HCT116 (cell line): ENCODE results near the gene CLCN5. TPM values are rescaled to one million over a fixed set of nuclear protein-coding genes. Genes with fewer than 3 reads are reported as not detected.

ENCODE experiments used
- ATAC-seq: fragments of 200-7000 bp; cut with Tn5 transposase; 2 replicates; pipeline ENCODE4 v1.9.1; 2020; ENCODE audit warnings: mild to moderate bottlenecking, moderate library complexity
- BruUV-seq: library from RNA; stranded (reverse); fragments of 400-500 nt; replicated peaks from 2 replicates; lab custom pipeline; 2021; lab: Mats Ljungman, UMichigan
- CTCF ChIA-PET: fragments of 300-600 bp; sonication (Branson Sonifier 250); formaldehyde crosslinking; loops from one replicate; lab custom pipeline; 2021; ENCODE audit warnings: antibody characterized with exemption; lab: Charles Lee
- POLR2A ChIA-PET: fragments of 300-600, 350-600 bp; sonication (Branson Sonifier 250); formaldehyde crosslinking; loops from one replicate; lab custom pipeline; 2021; ENCODE audit warnings: antibody characterized with exemption; lab: Charles Lee
- RAD21 ChIA-PET, 2 experiments: fragments of 300-600 bp; sonication (Branson Sonifier 250); formaldehyde crosslinking; loops; one replicate each; lab custom pipeline; 2023; ENCODE audit warnings: low total read pairs in 2 of 2; ENCODE audit not compliant: uncharacterized antibody in 2 of 2, unreplicated experiment in 2 of 2, low non-redundant PET in 1 of 2; lab: Charles Lee
- DNase-seq: peaks from one replicate; pipeline ENCODE4 v3.0.0-alpha.2; 2010; ENCODE audit warnings: low read depth, low spot score
- H2AFZ ChIP-seq: fragments of 200-600 bp; shearing (Covaris generic), sonication (generic); 2 replicates; pipeline ENCODE4 v1.6.1; 2017; ENCODE audit warnings: low read depth, mixed run types, mixed read lengths, antibody characterized with exemption, low read length; ENCODE audit not compliant: poor library complexity, severe bottlenecking
- H3K27ac ChIP-seq: 2 replicates; pipeline ENCODE4 v1.5.1; 2012; ENCODE audit warnings: low read depth, low read length
- H3K27me3 ChIP-seq: fragments of 200-600 bp; sonication (generic); 2 replicates; pipeline ENCODE4 v1.6.1; 2016; ENCODE audit warnings: mixed run types, low read length, mixed read lengths; ENCODE audit not compliant: insufficient read depth
- H3K36me3 ChIP-seq, 2 experiments: fragments of 200-500 bp in 1 of 2; fragments of 200-600 bp in 1 of 2; sonication (Bioruptor generic) in 1 of 2; sonication (generic) in 1 of 2; 2 replicates each; pipeline versions ENCODE4 v1.5.1 to v1.6.1; 2014 to 2016; ENCODE audit warnings: low read length in 2 of 2, inconsistent platforms in 1 of 2, mixed read lengths in 1 of 2, mixed run types in 1 of 2; ENCODE audit not compliant: insufficient read depth in 2 of 2, control insufficient read depth in 1 of 2
- H3K4me1 ChIP-seq, 2 experiments: fragments of 200-600 bp in 1 of 2; sonication (generic) in 1 of 2; 2 replicates each; pipeline versions ENCODE4 v1.5.1 to v1.6.1; 2012 to 2017; ENCODE audit warnings: low read length in 2 of 2, inconsistent platforms in 1 of 2, mild to moderate bottlenecking in 1 of 2, mixed read lengths in 1 of 2, mixed run types in 1 of 2, moderate library complexity in 1 of 2; ENCODE audit not compliant: insufficient read depth in 2 of 2, control insufficient read depth in 1 of 2
- H3K4me2 ChIP-seq: fragments of 200-600 bp; sonication (generic); 2 replicates; pipeline ENCODE4 v1.6.1; 2017; ENCODE audit warnings: mixed run types, low read length, mixed read lengths
- H3K4me3 ChIP-seq, 2 experiments: fragments of 200-600 bp in 1 of 2; sonication (generic) in 1 of 2; replicated peaks in 1 of 2; 2 replicates each; pipeline ENCODE4 v1.5.1; 2011 to 2016; ENCODE audit warnings: low read length in 2 of 2, control low read depth in 1 of 2, low read depth in 1 of 2, mild to moderate bottlenecking in 1 of 2, mixed read lengths in 1 of 2, mixed run types in 1 of 2
- H3K79me2 ChIP-seq: fragments of 200-600 bp; sonication (generic); 2 replicates; pipeline ENCODE4 v1.6.1; 2017; ENCODE audit warnings: mild to moderate bottlenecking, mixed run types, low read length, moderate library complexity, mixed read lengths; ENCODE audit not compliant: insufficient read depth
- H3K9ac ChIP-seq: fragments of 200-600 bp; sonication (generic); 2 replicates; pipeline ENCODE4 v1.6.1; 2016; ENCODE audit warnings: low read length, mixed read lengths
- H3K9me2 ChIP-seq: fragments of 200-600 bp; sonication (generic), shearing (Covaris generic); 2 replicates; pipeline ENCODE4 v1.6.1; 2017; ENCODE audit warnings: mixed run types, mild to moderate bottlenecking, moderate library complexity; ENCODE audit not compliant: insufficient read depth
- H3K9me3 ChIP-seq, 2 experiments: fragments of 200-500 bp in 1 of 2; fragments of 200-600 bp in 1 of 2; sonication (Bioruptor generic) in 1 of 2; sonication (generic) in 1 of 2; 2 replicates each; pipeline ENCODE4 v1.6.1; 2014 to 2017; ENCODE audit warnings: low read length in 2 of 2, mixed read lengths in 2 of 2, inconsistent platforms in 1 of 2, low read depth in 1 of 2, mild to moderate bottlenecking in 1 of 2, mixed run types in 1 of 2, moderate library complexity in 1 of 2; ENCODE audit not compliant: control insufficient read depth in 1 of 2, insufficient read depth in 1 of 2
- H4K20me1 ChIP-seq: fragments of 200-600 bp; sonication (generic), shearing (Covaris generic); 2 replicates; pipeline ENCODE4 v1.6.1; 2017; ENCODE audit warnings: mixed run types, mild to moderate bottlenecking, moderate library complexity; ENCODE audit not compliant: insufficient read depth
- CBX3 ChIP-seq: IDR thresholded peaks from 2 replicates; pipeline ENCODE4 v1.6.1; 2012; ENCODE audit warnings: low read depth
- EZH2 ChIP-seq: fragments of 200-600 bp; sonication (generic); IDR thresholded peaks from 2 replicates; pipeline ENCODE4 v1.6.1; 2017; ENCODE audit warnings: antibody characterized with exemption, mixed run types
- FOSL1 ChIP-seq: IDR thresholded peaks from 2 replicates; pipeline ENCODE4 v1.6.1; 2012; ENCODE audit warnings: low read depth
- MAX ChIP-seq: IDR thresholded peaks from 2 replicates; pipeline ENCODE4 v1.6.1; 2012
- POLR2AphosphoS5 ChIP-seq: IDR thresholded peaks from 2 replicates; pipeline ENCODE4 v1.6.1; 2011; ENCODE audit warnings: mild to moderate bottlenecking, low read depth, low read length, moderate library complexity
- RAD21 ChIP-seq: IDR thresholded peaks from 2 replicates; pipeline ENCODE4 v1.6.1; 2012; ENCODE audit warnings: low read depth, mild to moderate bottlenecking
- SP1 ChIP-seq: IDR thresholded peaks from 2 replicates; pipeline ENCODE4 v1.6.1; 2012; ENCODE audit warnings: low read depth
- TCF7L2 ChIP-seq: IDR thresholded peaks from 2 replicates; pipeline ENCODE4 v1.7.0; 2011; ENCODE audit warnings: borderline replicate concordance, inconsistent platforms; ENCODE audit not compliant: insufficient read depth, insufficient read length; ENCODE audit errors: extremely low read depth
- ZBTB33 ChIP-seq: IDR thresholded peaks from 2 replicates; pipeline ENCODE4 v1.6.1; 2011; ENCODE audit warnings: mild to moderate bottlenecking, low read length, moderate library complexity; ENCODE audit not compliant: insufficient replicate concordance; ENCODE audit errors: extremely low read depth
- ZFX ChIP-seq: fragments of 450-650 bp; IDR thresholded peaks from 2 replicates; pipeline ENCODE4 v1.6.1; 2017
- ZNF274 ChIP-seq: fragments of 200-500 bp; sonication (Bioruptor generic); IDR thresholded peaks from 2 replicates; pipeline ENCODE4 v1.6.1; 2014; ENCODE audit warnings: mild to moderate bottlenecking, low read depth, low read length, inconsistent platforms
- intact Hi-C: fragments of 100-400 bp; cut with micrococcal nuclease; formaldehyde crosslinking; loops from 2 replicates; pipeline ENCODE4 v1.10.0; 2022
- total RNA-seq: library from RNA; stranded (reverse); gene quantifications from one replicate; pipeline ENCODE4 v1.2.1, GENCODE V29; 2021; ENCODE audit not compliant: unreplicated experiment

The CLCN5 gene
- total RNA-seq, 1 experiment from 2014 or later, result 6.1 TPM

GRCh38 chrX:49999087-49999486, 76.7 kb downstream of the CLCN5 start:
- Histone ChIP-seq H3K9me3 (no peaks in the 10 kb centered on the region), H3K27me3 (no peaks in the 10 kb centered on the region), H3K4me1 (peaks cover 6 to 29% of the 10 kb centered on the region in 2 experiments; a peak in 3 of 4 replicates), H3K79me2 (no peaks in the 10 kb centered on the region), H3K9ac (no peak overlapping the region), H3K4me3 (no peak overlapping the region), H3K27ac (no peak overlapping the region), H3K36me3 (no peaks in the 10 kb centered on the region), H3K9me2 (no peaks in the 10 kb centered on the region), H2AFZ (no peak overlapping the region), H4K20me1 (no peaks in the 10 kb centered on the region), H3K4me2 (no peak overlapping the region)
- POLR2A ChIA-PET, result no interaction called here
- no TSS peak for BruUV-seq
- TF ChIP-seq SP1 (no peak), MAX (no peak), POLR2AphosphoS5 (no peak), ZFX (no peak), FOSL1 (no peak), EZH2 (no peak)
- intact Hi-C loops, result no loop called here
- CTCF ChIA-PET, result no interaction called here
- ATAC-seq (no peak), DNase-seq (no peak)
- RAD21 ChIA-PET, result no interaction called here

- Histone ChIP-seq H3K4me3 (no peak overlapping the region), H4K20me1 (no peaks in the 10 kb centered on the region), H3K9me2 (no peaks in the 10 kb centered on the region), H3K79me2 (no peaks in the 10 kb centered on the region), H3K27ac (no peak overlapping the region), H2AFZ (no peak overlapping the region), H3K27me3 (no peaks in the 10 kb centered on the region), H3K4me1 (peaks cover 0 to 10% of the 10 kb centered on the region in 2 experiments; a peak in 3 of 4 replicates), H3K9ac (no peak overlapping the region), H3K4me2 (no peak overlapping the region), H3K9me3 (no peaks in the 10 kb centered on the region), H3K36me3 (no peaks in the 10 kb centered on the region)
- intact Hi-C loops, result no loop called here
- BruUV-seq, result no TSS peak
- RAD21 ChIA-PET, result no interaction called here
- no peak for ATAC-seq
- CTCF ChIA-PET, result no interaction called here
- DNase-seq, result no peak
- POLR2A ChIA-PET, result no interaction called here
- TF ChIP-seq RAD21, result no peak
- no peak for TF ChIP-seq CBX3
- no peak for TF ChIP-seq POLR2AphosphoS5
- TF ChIP-seq ZNF274, result no peak
- TF ChIP-seq TCF7L2, result no peak
- TF ChIP-seq EZH2, result no peak
- no peak for TF ChIP-seq ZBTB33
These were observed 78.6 kb downstream of the CLCN5 start for GRCh38 chrX:50000937-50001542.
